ENCODE results near the gene CHST4.

DNA sequence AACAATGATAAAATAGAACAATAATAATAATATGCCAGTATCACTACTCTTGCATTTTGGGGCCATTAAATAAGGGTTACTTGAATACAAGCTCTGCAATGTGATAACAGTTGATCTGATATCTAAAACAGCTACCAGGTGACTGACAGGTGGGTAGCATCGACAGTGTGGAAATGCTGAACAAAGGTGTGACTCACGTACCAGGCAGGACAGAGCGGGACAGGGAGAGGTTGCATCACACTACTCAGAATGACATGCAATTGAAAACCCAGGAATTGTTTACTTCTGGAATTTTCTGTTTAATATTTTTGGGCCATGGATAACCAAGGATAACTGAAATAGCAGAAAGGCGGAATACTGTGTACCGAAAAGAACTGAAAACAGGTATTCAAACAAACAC lies 21.3 kb upstream of the CHST4 start:
- TF ChIP-seq, protein P1, sequence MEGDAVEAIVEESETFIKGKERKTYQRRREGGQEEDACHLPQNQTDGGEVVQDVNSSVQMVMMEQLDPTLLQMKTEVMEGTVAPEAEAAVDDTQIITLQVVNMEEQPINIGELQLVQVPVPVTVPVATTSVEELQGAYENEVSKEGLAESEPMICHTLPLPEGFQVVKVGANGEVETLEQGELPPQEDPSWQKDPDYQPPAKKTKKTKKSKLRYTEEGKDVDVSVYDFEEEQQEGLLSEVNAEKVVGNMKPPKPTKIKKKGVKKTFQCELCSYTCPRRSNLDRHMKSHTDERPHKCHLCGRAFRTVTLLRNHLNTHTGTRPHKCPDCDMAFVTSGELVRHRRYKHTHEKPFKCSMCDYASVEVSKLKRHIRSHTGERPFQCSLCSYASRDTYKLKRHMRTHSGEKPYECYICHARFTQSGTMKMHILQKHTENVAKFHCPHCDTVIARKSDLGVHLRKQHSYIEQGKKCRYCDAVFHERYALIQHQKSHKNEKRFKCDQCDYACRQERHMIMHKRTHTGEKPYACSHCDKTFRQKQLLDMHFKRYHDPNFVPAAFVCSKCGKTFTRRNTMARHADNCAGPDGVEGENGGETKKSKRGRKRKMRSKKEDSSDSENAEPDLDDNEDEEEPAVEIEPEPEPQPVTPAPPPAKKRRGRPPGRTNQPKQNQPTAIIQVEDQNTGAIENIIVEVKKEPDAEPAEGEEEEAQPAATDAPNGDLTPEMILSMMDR (IDR thresholded peaks at IDR 0.05) = no peak
- no peak for TF ChIP-seq POLR2AphosphoS5 (IDR thresholded peaks at IDR 0.05)
- TF ChIP-seq EP300 (IDR thresholded peaks at IDR 0.05) = no peak
- no peak for TF ChIP-seq POLR2A (IDR thresholded peaks at IDR 0.05)
